ENCODE measurements around the gene TRIP6. TPM values are rescaled to one million over a fixed set of nuclear protein-coding genes. Genes with fewer than 3 reads are reported as not detected.

The TRIP6 gene
- total and polyA plus RNA-seq, 2 of the 8 experiments (the other 6 are each of a cell fraction or from before 2014, with no cell fraction given) = 88.4 to 103 TPM

DNA sequence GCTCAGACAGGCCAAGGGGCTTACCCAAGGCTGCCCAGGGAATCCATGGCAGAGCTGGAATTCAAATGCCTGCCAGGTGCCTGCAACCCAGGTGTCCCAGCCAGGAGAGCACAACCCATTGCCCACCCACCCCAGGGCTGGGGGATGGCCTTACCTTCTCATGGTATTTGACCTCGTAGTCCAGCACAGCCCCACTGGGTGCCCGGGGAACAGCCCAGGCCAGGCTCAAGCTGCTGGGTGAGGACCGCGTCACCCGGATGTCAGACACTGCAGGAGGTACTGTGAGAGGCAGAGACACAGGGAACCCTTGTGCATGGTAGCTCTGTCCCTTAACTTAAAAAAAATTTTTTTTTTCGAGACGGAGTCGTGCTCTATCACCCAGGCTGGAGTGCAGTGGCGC, 48.8 kb upstream of the TRIP6 start (continued):
- TF ChIP-seq KDM1A (IDR thresholded peaks at IDR 0.05; ENCODE audit: borderline replicate concordance, low read length) (no peak), CBX8 (IDR thresholded peaks at IDR 0.05; ENCODE audit: borderline replicate concordance, low read depth, low read length) (no peak)
